ENCODE data around the gene CPN2. TPM values are rescaled to one million over a fixed set of nuclear protein-coding genes. Genes with fewer than 3 reads are reported as not detected.
A peak's percentile ranks its signal among the peaks of the same experiment; 100 is the strongest.

The CPN2 gene
- total and polyA plus RNA-seq, 2 of the 13 experiments (the other 11 are each of a cell fraction or from before 2014, with no cell fraction given), result 26.7 to 27.7 TPM

DNA sequence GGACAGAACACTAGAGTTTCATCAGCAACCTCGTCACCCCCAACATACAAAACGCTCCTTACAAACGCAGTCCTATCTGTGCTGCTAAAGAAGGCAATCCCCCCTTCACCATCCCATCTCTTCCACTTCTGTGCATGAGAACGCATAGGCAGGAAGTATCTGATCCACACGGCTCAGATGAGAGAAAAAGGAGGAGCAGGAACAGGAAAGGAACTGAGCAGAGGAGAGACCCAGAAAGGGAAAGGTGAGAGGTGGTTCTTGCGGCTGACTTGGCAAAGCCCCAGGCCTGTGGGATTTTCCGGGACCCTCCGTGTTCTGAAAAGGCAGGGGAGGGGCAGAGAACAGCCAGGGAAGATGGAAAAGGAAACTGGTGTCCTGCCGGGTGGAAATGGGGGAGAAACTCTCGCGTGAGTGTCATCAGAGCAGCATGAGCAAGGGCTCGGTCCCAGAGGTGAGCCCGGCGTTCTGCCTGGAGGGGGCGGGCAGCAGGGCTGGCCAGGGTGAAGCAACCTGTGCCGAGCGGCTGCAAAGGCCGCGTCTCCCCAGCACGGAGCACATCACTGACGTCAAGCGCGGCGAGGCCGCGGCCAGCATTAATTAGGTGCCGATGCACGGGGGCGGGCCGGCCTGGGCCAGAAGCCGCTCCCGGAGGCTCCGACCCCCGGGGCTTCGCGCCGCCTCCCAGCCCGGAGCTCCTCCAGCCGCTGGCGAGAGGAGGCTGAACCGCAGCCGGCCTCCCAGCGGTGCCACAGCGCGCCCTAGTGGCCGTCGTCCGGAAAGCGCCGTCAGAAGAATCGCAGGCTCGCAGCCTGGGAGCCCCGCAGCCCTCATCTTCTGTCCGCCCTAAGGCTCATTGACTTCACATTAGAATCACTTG, 35.8 kb downstream of the CPN2 start (continued):
- TF ChIP-seq, protein P1, sequence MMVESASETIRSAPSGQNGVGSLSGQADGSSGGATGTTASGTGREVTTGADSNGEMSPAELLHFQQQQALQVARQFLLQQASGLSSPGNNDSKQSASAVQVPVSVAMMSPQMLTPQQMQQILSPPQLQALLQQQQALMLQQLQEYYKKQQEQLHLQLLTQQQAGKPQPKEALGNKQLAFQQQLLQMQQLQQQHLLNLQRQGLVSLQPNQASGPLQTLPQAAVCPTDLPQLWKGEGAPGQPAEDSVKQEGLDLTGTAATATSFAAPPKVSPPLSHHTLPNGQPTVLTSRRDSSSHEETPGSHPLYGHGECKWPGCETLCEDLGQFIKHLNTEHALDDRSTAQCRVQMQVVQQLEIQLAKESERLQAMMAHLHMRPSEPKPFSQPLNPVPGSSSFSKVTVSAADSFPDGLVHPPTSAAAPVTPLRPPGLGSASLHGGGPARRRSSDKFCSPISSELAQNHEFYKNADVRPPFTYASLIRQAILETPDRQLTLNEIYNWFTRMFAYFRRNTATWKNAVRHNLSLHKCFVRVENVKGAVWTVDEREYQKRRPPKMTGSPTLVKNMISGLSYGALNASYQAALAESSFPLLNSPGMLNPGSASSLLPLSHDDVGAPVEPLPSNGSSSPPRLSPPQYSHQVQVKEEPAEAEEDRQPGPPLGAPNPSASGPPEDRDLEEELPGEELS (CRISPR knock-in tag; IDR thresholded peaks at IDR 0.05), result peak; percentile 41; the same call in 1 of the 2 replicates
- TF ChIP-seq, protein P2, sequence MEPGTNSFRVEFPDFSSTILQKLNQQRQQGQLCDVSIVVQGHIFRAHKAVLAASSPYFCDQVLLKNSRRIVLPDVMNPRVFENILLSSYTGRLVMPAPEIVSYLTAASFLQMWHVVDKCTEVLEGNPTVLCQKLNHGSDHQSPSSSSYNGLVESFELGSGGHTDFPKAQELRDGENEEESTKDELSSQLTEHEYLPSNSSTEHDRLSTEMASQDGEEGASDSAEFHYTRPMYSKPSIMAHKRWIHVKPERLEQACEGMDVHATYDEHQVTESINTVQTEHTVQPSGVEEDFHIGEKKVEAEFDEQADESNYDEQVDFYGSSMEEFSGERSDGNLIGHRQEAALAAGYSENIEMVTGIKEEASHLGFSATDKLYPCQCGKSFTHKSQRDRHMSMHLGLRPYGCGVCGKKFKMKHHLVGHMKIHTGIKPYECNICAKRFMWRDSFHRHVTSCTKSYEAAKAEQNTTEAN (CRISPR knock-in tag; conservative IDR thresholded peaks at IDR 0.05), result no peak
- TF ChIP-seq KDM5B (CRISPR knock-in tag; IDR thresholded peaks at IDR 0.05; ENCODE audit: borderline replicate concordance) (peak; percentile 76; the same call in 1 of the 2 replicates), KDM2A (CRISPR knock-in tag; IDR thresholded peaks at IDR 0.05; ENCODE audit: borderline replicate concordance, low read depth) (peak; percentile 79; the same call in 1 of the 2 replicates), SP140L (CRISPR knock-in tag; IDR thresholded peaks at IDR 0.05; ENCODE audit: borderline replicate concordance) (0 out of 2 replicates have a peak, but pooled peaks have one; percentile 41), TBX2 (CRISPR knock-in tag; IDR thresholded peaks at IDR 0.05; ENCODE audit: borderline replicate concordance) (peak; percentile 67), ZNF564 (CRISPR knock-in tag; IDR thresholded peaks at IDR 0.05) (no peak), ZNF619 (CRISPR knock-in tag; IDR thresholded peaks at IDR 0.05) (no peak), MAFF (IDR thresholded peaks at IDR 0.05; ENCODE audit: low read depth, low read length) (no peak), ETV6 (CRISPR knock-in tag; conservative IDR thresholded peaks at IDR 0.05) (peak; percentile 81; the same call in 1 of the 2 replicates)
- TF ChIP-seq, protein P3, sequence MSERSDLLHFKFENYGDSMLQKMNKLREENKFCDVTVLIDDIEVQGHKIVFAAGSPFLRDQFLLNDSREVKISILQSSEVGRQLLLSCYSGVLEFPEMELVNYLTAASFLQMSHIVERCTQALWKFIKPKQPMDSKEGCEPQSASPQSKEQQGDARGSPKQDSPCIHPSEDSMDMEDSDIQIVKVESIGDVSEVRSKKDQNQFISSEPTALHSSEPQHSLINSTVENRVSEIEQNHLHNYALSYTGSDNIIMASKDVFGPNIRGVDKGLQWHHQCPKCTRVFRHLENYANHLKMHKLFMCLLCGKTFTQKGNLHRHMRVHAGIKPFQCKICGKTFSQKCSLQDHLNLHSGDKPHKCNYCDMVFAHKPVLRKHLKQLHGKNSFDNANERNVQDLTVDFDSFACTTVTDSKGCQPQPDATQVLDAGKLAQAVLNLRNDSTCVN (CRISPR knock-in tag; IDR thresholded peaks at IDR 0.05; ENCODE audit: borderline replicate concordance), result no peak
- TF ChIP-seq, protein P4, sequence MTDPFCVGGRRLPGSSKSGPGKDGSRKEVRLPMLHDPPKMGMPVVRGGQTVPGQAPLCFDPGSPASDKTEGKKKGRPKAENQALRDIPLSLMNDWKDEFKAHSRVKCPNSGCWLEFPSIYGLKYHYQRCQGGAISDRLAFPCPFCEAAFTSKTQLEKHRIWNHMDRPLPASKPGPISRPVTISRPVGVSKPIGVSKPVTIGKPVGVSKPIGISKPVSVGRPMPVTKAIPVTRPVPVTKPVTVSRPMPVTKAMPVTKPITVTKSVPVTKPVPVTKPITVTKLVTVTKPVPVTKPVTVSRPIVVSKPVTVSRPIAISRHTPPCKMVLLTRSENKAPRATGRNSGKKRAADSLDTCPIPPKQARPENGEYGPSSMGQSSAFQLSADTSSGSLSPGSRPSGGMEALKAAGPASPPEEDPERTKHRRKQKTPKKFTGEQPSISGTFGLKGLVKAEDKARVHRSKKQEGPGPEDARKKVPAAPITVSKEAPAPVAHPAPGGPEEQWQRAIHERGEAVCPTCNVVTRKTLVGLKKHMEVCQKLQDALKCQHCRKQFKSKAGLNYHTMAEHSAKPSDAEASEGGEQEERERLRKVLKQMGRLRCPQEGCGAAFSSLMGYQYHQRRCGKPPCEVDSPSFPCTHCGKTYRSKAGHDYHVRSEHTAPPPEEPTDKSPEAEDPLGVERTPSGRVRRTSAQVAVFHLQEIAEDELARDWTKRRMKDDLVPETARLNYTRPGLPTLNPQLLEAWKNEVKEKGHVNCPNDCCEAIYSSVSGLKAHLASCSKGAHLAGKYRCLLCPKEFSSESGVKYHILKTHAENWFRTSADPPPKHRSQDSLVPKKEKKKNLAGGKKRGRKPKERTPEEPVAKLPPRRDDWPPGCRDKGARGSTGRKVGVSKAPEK (CRISPR knock-in tag; IDR thresholded peaks at IDR 0.05; ENCODE audit: borderline replicate concordance), result no peak
- TF ChIP-seq, protein P5, sequence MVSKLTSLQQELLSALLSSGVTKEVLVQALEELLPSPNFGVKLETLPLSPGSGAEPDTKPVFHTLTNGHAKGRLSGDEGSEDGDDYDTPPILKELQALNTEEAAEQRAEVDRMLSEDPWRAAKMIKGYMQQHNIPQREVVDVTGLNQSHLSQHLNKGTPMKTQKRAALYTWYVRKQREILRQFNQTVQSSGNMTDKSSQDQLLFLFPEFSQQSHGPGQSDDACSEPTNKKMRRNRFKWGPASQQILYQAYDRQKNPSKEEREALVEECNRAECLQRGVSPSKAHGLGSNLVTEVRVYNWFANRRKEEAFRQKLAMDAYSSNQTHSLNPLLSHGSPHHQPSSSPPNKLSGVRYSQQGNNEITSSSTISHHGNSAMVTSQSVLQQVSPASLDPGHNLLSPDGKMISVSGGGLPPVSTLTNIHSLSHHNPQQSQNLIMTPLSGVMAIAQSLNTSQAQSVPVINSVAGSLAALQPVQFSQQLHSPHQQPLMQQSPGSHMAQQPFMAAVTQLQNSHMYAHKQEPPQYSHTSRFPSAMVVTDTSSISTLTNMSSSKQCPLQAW (CRISPR knock-in tag; IDR thresholded peaks at IDR 0.05), result no peak
- TF ChIP-seq, protein P6, sequence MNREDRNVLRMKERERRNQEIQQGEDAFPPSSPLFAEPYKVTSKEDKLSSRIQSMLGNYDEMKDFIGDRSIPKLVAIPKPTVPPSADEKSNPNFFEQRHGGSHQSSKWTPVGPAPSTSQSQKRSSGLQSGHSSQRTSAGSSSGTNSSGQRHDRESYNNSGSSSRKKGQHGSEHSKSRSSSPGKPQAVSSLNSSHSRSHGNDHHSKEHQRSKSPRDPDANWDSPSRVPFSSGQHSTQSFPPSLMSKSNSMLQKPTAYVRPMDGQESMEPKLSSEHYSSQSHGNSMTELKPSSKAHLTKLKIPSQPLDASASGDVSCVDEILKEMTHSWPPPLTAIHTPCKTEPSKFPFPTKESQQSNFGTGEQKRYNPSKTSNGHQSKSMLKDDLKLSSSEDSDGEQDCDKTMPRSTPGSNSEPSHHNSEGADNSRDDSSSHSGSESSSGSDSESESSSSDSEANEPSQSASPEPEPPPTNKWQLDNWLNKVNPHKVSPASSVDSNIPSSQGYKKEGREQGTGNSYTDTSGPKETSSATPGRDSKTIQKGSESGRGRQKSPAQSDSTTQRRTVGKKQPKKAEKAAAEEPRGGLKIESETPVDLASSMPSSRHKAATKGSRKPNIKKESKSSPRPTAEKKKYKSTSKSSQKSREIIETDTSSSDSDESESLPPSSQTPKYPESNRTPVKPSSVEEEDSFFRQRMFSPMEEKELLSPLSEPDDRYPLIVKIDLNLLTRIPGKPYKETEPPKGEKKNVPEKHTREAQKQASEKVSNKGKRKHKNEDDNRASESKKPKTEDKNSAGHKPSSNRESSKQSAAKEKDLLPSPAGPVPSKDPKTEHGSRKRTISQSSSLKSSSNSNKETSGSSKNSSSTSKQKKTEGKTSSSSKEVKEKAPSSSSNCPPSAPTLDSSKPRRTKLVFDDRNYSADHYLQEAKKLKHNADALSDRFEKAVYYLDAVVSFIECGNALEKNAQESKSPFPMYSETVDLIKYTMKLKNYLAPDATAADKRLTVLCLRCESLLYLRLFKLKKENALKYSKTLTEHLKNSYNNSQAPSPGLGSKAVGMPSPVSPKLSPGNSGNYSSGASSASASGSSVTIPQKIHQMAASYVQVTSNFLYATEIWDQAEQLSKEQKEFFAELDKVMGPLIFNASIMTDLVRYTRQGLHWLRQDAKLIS (CRISPR knock-in tag; IDR thresholded peaks at IDR 0.05), result no peak
